Upper lobe of left lung (tissue), 6 donors: ENCODE results near the gene MAML2. TPM values are rescaled to one million over a fixed set of nuclear protein-coding genes. Genes with fewer than 3 reads are reported as not detected.

ENCODE experiments used
- ATAC-seq, 2 donors: fragments of 200-7000 bp; cut with Tn5 transposase; one replicate each; pipeline ENCODE4 v1.9.1; 2022; ENCODE audit warnings: mild to moderate bottlenecking in 2 of 2, moderate library complexity in 2 of 2; ENCODE audit not compliant: low FRiP score in 2 of 2
- DNase-seq, 2 donors: peaks; one replicate each; pipeline ENCODE4 v3.0.0-alpha.2; 2019 to 2020
- H3K27ac ChIP-seq, 4 donors: fragments of 200-600 bp; sonication (generic); one replicate each; pipeline ENCODE4 v1.5.1; 2016 to 2019
- H3K27me3 ChIP-seq, 4 donors: fragments of 200-600 bp; sonication (generic); one replicate each; pipeline ENCODE4 v1.5.1; 2017 to 2019
- H3K36me3 ChIP-seq, 4 donors: fragments of 200-600 bp; sonication (generic); one replicate each; pipeline ENCODE4 v1.5.1; 2016 to 2019
- H3K4me1 ChIP-seq, 4 donors: fragments of 200-600 bp; sonication (generic); one replicate each; pipeline ENCODE4 v1.5.1; 2018 to 2019
- H3K4me3 ChIP-seq, 4 donors: fragments of 200-600 bp; sonication (generic); one replicate each; pipeline ENCODE4 v1.5.1; 2017 to 2019; ENCODE audit warnings: mild to moderate bottlenecking in 2 of 4, moderate library complexity in 1 of 4
- H3K9me3 ChIP-seq, 4 donors: fragments of 200-600 bp; sonication (generic); one replicate each; pipeline ENCODE4 v1.5.1; 2018 to 2019
- CTCF ChIP-seq, 6 experiments: fragments of 450-650 bp in 4 of 6; fragments of 200-600 bp in 2 of 6; sonication (generic) in 2 of 6; IDR thresholded peaks; one replicate each; pipeline ENCODE4 v1.5.1; 2016 to 2019; ENCODE audit warnings: antibody characterized with exemption in 6 of 6
- EP300 ChIP-seq, 4 donors: sonication (generic); formaldehyde crosslinking; IDR thresholded peaks; one replicate each; pipeline ENCODE4 v1.5.1; 2017; ENCODE audit warnings: antibody characterized with exemption in 4 of 4, control low read depth in 2 of 4
- POLR2A ChIP-seq, 4 donors: fragments of 450-650 bp; IDR thresholded peaks; one replicate each; pipeline ENCODE4 v1.5.1; 2016 to 2017; ENCODE audit warnings: antibody characterized with exemption in 4 of 4, mild to moderate bottlenecking in 2 of 4
- POLR2AphosphoS5 ChIP-seq, 2 donors: sonication (generic); formaldehyde crosslinking; IDR thresholded peaks; one replicate each; pipeline ENCODE4 v1.5.1; 2017; ENCODE audit warnings: antibody characterized with exemption in 2 of 2
- WGBS, 2 donors: methylation state at CpG; one replicate each; pipeline ENCODE4 v1.1.5; 2017 to 2018; 5-methylcytosine and 5-hydroxymethylcytosine counted together
- total RNA-seq, 6 donors: library from RNA; depleted of rRNA in 4 of 6; stranded (reverse); fragments of >200 nt in 4 of 6; gene quantifications; one replicate each; pipeline versions ENCODE4 v1.1.0 to v1.2.1, GENCODE V29; 2016 to 2021
- donor health status: DM: no; HTN: no; CAD: no; lungs with moderate emphysema.
- donor health status: DM: no; HTN: yes; CAD: no; lungs with severe emphysema.

MAML2 gene
- total RNA-seq, 6 donors from 2014 or later, result 19.5 to 36.6 (median 26.3) TPM

DNA sequence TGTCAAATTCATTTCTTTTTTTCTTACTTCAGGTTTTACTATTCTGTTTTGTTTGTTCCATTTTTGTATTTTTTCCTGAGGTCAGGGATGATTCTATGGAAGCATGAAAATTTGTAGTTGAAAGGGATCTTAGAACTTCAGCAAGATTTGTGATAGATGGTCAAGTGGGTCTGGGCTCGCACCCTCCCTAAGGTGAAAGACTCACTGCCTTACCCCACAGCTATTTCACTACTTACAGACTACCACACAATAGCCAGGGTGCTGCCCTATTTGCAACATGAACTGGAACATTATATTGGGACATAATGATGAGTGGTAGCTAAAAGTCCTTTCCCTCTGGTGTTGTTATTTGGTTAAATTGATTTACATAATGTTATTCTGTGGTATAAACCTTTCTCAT lies 62.6 kb downstream of the MAML2 start:
- Histone ChIP-seq H3K9me3 (no peaks in the 10 kb centered on the region), H3K27me3 (no peaks in the 10 kb centered on the region), H3K4me3 (no peak overlapping the region), H3K27ac (no peak overlapping the region), H3K36me3 (no peaks in the 10 kb centered on the region), H3K4me1 (peaks cover 12 to 20% (median 16%) of the 10 kb centered on the region in 4 donors)
- ATAC-seq (no peak), DNase-seq (no peak)
- 100% methylated on average over 1 of the region's 1 CpG for WGBS, 2 donors
- TF ChIP-seq CTCF (IDR thresholded peaks at IDR 0.05), result no peak
- no peak for TF ChIP-seq POLR2A (IDR thresholded peaks at IDR 0.05)
- TF ChIP-seq EP300 (IDR thresholded peaks at IDR 0.05), result no peak
- no peak for TF ChIP-seq POLR2AphosphoS5 (IDR thresholded peaks at IDR 0.05)

DNA sequence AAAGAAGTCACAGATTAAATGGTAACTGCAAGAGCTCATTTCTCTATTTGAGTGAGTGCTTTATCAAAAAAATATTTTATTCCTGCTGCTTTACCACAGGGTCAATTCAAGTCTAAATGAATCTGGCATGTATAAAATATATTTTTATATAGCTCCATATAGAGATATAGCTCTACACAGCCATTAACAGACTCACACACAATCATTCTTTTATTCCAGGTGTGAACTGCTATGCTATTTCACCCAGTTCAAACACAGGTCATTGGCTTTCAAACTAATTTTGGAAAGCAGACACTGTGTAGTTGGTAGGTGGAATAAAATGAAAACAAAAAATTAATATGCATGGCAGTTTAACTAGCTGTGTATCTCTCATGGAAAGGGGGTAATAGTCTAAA lies 63.1 kb downstream of the MAML2 start:
- no peak for DNase-seq
- H3K27me3 ChIP-seq, result no peaks in the 10 kb centered on the region
- no peak overlapping the region for H3K4me3 ChIP-seq
- H3K36me3 ChIP-seq, result no peaks in the 10 kb centered on the region
- H3K4me1 ChIP-seq, result peaks cover 12 to 20% (median 16%) of the 10 kb centered on the region in 4 donors
- H3K27ac ChIP-seq, result no peak overlapping the region
- no peak for TF ChIP-seq POLR2A (IDR thresholded peaks at IDR 0.05)
- no peak for TF ChIP-seq POLR2AphosphoS5 (IDR thresholded peaks at IDR 0.05)
- TF ChIP-seq EP300 (IDR thresholded peaks at IDR 0.05), result no peak
- no peak for TF ChIP-seq CTCF (IDR thresholded peaks at IDR 0.05)
- H3K9me3 ChIP-seq, result no peaks in the 10 kb centered on the region
- ATAC-seq, result no peak

DNA sequence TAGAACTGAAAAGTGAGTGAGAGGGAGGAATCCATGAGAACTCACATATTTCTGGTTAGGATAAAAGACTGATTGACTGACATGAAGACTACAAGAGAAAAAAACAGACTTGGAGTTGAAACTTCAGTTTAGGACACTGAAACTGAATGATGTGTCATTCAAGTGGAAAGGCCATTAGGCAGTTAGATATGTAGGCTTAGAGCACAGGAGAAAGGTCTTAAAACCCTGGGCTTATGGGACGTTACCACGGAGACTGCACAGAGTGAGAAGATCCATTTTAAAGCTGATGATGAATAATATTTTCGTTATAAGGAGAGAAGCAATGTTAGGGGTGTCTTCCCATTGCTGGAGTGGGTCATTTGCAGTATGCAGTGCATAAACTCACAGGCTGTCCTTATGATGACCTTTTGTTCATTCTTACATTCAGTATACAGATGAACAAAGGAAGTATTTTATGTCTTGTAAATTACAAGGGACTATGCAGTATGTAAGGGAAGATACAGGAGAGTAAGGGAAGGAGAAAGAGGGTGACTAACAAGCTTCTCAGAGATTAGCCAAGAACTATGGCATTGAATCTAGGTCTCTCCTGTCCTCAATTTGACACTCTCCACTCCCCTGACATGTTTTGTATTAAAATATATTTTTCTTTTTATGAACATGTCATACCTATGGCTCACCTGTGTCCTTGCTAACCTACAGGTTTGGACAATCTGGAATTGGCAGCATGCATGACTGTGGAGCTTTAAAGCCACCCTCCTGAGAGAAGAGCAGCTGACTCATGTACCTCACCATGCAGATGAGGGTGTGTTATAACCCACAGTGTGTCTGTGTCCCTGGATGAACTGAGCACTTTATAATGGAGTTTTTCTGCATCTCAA lies 63.7 kb downstream of the MAML2 start:
- DNase-seq (no peak), ATAC-seq (no peak)
- Histone ChIP-seq H3K4me3 (no peak overlapping the region), H3K4me1 (peaks cover 12 to 20% (median 16%) of the 10 kb centered on the region in 4 donors), H3K9me3 (no peaks in the 10 kb centered on the region), H3K27me3 (no peaks in the 10 kb centered on the region), H3K36me3 (no peaks in the 10 kb centered on the region), H3K27ac (no peak overlapping the region)
- TF ChIP-seq EP300 (IDR thresholded peaks at IDR 0.05) (no peak), CTCF (IDR thresholded peaks at IDR 0.05) (no peak), POLR2AphosphoS5 (IDR thresholded peaks at IDR 0.05) (no peak), POLR2A (IDR thresholded peaks at IDR 0.05) (no peak)
- 79 to 80% methylated on average over 3 of the region's 3 CpGs for WGBS, 2 donors

DNA sequence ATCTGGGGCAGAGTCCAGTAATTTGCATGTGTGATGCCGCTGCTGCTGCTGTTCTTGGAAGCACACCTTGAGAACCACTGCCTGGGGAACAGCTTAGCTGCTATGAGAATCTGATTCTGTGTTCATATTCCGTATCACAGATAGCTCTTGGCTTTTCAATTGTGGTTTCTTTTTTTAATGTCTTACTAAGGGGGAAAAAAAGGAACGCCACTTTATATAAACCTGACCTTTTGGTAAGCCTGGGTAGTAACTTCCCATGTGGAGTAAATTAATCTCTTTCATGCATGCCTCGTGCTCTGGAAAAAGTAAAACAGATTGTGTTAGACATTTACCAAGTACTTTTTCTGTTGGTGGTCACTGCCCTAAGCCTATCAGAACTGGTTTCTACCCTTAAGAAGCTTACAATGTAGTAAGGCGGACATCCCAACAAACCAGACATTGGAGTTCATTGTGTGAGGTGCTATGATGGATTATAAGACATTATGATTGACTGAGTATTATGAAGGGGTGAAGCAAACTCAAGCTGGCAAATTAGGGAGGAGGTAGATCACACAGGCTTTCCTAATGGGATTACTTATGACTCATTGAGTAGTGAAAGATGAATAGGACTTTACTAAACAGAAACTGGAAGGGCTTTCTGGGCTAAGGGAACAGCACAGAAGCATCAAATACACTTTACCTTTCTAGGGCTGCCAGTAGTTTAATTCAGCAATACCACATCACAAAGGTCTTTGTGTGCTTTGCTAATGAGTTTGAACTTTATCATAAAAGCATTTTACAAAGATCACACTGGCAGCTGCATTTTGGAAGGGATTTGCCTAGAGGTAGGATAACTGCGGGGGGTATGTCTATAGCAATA lies 64.7 kb downstream of the MAML2 start:
- DNase-seq, result no peak
- Histone ChIP-seq H3K4me1 (peaks cover 12 to 21% (median 16%) of the 10 kb centered on the region in 4 donors), H3K4me3 (no peak overlapping the region), H3K9me3 (no peaks in the 10 kb centered on the region), H3K36me3 (no peaks in the 10 kb centered on the region), H3K27ac (no peak overlapping the region), H3K27me3 (no peaks in the 10 kb centered on the region)
- WGBS, 2 donors, result 81 to 84% methylated on average over 6 of the region's 6 CpGs
- no peak for TF ChIP-seq POLR2A (IDR thresholded peaks at IDR 0.05)
- no peak for TF ChIP-seq CTCF (IDR thresholded peaks at IDR 0.05)
- TF ChIP-seq POLR2AphosphoS5 (IDR thresholded peaks at IDR 0.05), result no peak
- ATAC-seq, result no peak
